DND-41 (cell line): Measurements from ENCODE around the gene RAB11FIP5.

Experiments used
- CTCF ChIP-seq: IDR thresholded peaks from 2 replicates; pipeline ENCODE4 v1.5.1; 2012; ENCODE audit warnings: borderline replicate concordance, low read length, moderate library complexity, mild to moderate bottlenecking; ENCODE audit not compliant: poor library complexity, severe bottlenecking; ENCODE audit errors: extremely low read depth
- EZH2 ChIP-seq: IDR thresholded peaks from 3 replicates; pipeline ENCODE4 v1.6.1; 2012; ENCODE audit warnings: borderline replicate concordance, low read depth, mild to moderate bottlenecking, moderate library complexity, low read length, inconsistent platforms; ENCODE audit not compliant: severe bottlenecking

GRCh38 chr2:73083886-73084800 lies 28.6 kb downstream of the RAB11FIP5 start:
- no peak for TF ChIP-seq CTCF
- TF ChIP-seq EZH2, result no peak
